Colonic mucosa (tissue), 4 donors: ENCODE measurements around the gene ANKRD11. TPM values are rescaled to one million over a fixed set of nuclear protein-coding genes. Genes with fewer than 3 reads are reported as not detected.

Experiments
- DNase-seq: peaks from one replicate; pipeline ENCODE4 v3.0.0-alpha.2; 2020
- H3K27ac ChIP-seq: fragments of 200-600 bp; one replicate; pipeline ENCODE4 v1.8.0; 2021
- H3K27me3 ChIP-seq: fragments of 200-600 bp; one replicate; pipeline ENCODE4 v1.8.0; 2021
- H3K36me3 ChIP-seq: fragments of 200-600 bp; one replicate; pipeline ENCODE4 v1.8.0; 2021
- H3K4me1 ChIP-seq: fragments of 200-600 bp; one replicate; pipeline ENCODE4 v1.8.0; 2021; ENCODE audit warnings: mild to moderate bottlenecking
- H3K4me3 ChIP-seq: fragments of 200-600 bp; one replicate; pipeline ENCODE4 v1.8.0; 2021
- H3K9ac ChIP-seq, 2 donors: one replicate each; pipeline ENCODE4 v1.7.0; 2013; ENCODE audit warnings: control low read depth in 2 of 2, low read depth in 2 of 2, low read length in 2 of 2
- H3K9me3 ChIP-seq: fragments of 200-600 bp; one replicate; pipeline ENCODE4 v1.8.0; 2021
- intact Hi-C: fragments of 100-400 bp; cut with DNase I; formaldehyde crosslinking; loops from one replicate; pipeline ENCODE4 v1.14.1; 2022
- total RNA-seq, 2 donors: library from RNA; stranded (reverse); fragmentation: NEBNext Ultra II Directional in 1 of 2; extraction: Animal tissue kit (Norgen Biotek cat#: 25700) in 1 of 2; gene quantifications; one replicate each; pipeline ENCODE4 v1.2.1, GENCODE V29; 2021
- TF ChIP-seq, protein P1 (sequence below): fragments of 200-600 bp; IDR thresholded peaks from one replicate; pipeline ENCODE4 v1.8.0; 2022; ENCODE audit warnings: antibody characterized with exemption, mild to moderate bottlenecking
- donor health status: healthy.
- donor health status: DM: no; HTN: no; CAD: no.
- donor health status: DM: no; HTN: no; CAD: no.

ANKRD11 gene
- total RNA-seq, 2 donors from 2014 or later, result 69.4 to 129 TPM

DNA sequence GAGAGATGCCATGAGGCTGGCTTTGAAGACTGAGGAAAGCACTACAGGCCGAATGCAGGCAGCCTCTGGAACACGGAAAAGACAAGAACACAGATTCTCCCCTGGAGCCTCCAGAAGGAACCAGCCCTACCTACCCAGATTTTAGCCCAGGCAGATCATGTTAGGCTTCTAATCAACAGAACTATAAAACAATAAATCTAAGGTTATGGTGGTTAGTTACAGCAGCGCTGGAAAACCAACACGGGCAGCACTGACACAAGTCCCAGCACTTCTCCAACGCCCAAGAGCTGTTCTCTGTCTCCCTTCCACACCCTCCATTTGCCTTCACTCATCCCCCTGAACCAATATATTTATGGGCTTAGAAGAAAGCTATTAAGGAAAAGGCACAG, 7.5 kb downstream of the ANKRD11 start:
- H3K4me3 ChIP-seq, result peak overlapping the region; percentile 2
- TF ChIP-seq, protein P1, sequence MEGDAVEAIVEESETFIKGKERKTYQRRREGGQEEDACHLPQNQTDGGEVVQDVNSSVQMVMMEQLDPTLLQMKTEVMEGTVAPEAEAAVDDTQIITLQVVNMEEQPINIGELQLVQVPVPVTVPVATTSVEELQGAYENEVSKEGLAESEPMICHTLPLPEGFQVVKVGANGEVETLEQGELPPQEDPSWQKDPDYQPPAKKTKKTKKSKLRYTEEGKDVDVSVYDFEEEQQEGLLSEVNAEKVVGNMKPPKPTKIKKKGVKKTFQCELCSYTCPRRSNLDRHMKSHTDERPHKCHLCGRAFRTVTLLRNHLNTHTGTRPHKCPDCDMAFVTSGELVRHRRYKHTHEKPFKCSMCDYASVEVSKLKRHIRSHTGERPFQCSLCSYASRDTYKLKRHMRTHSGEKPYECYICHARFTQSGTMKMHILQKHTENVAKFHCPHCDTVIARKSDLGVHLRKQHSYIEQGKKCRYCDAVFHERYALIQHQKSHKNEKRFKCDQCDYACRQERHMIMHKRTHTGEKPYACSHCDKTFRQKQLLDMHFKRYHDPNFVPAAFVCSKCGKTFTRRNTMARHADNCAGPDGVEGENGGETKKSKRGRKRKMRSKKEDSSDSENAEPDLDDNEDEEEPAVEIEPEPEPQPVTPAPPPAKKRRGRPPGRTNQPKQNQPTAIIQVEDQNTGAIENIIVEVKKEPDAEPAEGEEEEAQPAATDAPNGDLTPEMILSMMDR, result no peak
- H3K36me3 ChIP-seq, result no peaks in the 10 kb centered on the region
- DNase-seq, result peak; percentile 69
- no peaks in the 10 kb centered on the region for H3K9me3 ChIP-seq
- peaks cover 45% of the 10 kb centered on the region for H3K4me1 ChIP-seq
- peak overlapping the region; percentile 86 for H3K27ac ChIP-seq
- H3K9ac ChIP-seq, result peak overlapping the region; percentile 58 to 86
- H3K27me3 ChIP-seq, result no peaks in the 10 kb centered on the region
- intact Hi-C loops, result no loop called here

DNA sequence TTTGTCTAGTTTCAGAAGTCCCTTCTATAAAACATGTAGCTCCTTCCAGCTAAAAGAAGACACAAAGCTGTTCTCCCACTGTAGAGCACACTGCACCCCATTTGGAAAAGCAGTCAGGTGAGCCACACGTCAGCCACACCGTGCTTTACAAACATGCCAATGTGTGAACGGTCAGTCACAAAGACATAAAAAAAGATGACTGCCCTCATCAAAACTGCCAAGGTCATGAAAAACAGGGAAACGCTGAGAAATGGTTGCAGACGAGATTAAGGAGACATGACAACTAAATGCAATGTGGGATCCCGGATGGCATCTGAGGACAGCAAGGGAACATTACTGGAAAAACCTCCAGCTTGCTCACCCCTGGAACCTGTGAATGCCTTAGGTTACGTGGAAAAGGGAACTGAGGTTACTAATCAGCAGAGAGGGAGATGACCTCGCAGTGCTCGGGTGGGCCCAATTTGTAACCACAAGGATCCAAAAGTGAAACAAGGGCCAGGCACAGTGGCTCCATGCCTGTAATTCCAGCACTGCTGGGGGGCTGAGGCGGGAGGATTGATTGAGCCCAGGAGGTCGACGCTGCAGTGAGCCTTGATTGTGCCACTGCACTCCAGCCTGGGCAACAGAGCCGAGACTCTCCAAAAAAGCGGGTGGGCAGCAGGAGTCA, 8.1 kb downstream of the ANKRD11 start:
- no peaks in the 10 kb centered on the region for H3K9me3 ChIP-seq
- H3K27ac ChIP-seq, result peak overlapping the region; percentile 86
- H3K9ac ChIP-seq, result peak overlapping the region; percentile 58 to 86
- H3K27me3 ChIP-seq, result no peaks in the 10 kb centered on the region
- peaks cover 45% of the 10 kb centered on the region for H3K4me1 ChIP-seq
- H3K36me3 ChIP-seq, result no peaks in the 10 kb centered on the region
- intact Hi-C loops, result no loop called here
- TF ChIP-seq, protein P1, result no peak
- peak overlapping the region; percentile 2 for H3K4me3 ChIP-seq
- no peak for DNase-seq

DNA sequence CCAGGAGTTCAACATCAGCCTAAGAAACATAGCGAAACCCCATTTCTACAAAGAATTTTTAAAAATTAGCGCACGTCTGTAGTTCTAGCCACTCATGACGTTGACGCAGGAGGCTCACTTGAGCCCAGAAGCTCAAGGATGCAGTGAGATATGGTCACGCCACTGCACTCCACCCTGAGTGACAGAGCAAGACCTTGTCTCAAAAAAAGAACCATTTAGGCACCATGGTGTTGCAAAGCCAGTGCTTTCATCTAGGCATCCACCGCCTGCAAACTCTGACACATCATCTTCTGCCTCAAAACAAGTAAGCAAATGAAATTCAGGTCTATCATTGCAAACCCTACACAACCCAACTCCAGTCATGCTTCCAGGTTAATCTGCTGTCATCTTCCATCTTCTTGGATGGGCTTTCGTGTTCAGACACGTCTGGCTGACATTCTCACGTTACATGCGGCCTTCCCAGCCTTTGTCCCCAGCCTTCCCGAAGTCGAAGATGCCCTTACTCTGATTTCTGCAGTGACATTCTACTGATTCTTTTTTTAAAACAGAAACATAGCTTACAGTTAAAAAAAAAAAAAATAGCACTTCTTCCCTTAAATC, 8.9 kb downstream of the ANKRD11 start:
- no peak overlapping the region for H3K27ac ChIP-seq

DNA sequence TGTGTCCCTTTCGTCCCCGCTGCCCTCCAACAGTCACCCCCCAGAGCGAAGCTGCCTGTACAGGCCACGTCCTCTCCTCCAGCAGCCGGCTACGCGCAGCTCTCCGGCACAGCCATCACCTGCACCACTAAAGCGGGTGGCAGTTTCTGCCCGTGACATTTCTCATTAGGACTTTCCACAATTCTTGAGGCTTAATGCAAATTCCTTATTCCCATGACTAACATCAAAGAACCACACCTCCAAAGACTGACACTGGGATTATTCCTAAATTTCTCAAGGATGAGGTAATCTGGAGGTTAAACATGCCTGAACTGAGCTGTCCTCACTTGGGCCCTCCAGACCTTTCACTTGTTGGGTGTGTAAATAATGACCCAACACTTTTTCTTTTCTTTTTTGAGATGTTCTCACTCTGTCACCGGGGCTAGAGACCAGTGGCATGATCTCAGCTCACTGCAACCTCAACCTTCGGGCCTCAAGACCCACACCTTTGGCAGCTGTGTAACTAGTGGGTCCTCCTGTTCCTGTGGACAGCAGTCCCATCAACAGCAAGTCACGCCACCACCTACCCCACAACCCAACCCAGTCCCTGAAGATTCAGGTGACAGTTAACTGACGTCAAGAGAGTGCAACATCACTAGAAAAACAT, 11.7 kb downstream of the ANKRD11 start:
- intact Hi-C loops, result no loop called here
- Histone ChIP-seq H3K4me3 (no peak overlapping the region), H3K27ac (no peak overlapping the region), H3K4me1 (peaks cover 33% of the 10 kb centered on the region), H3K36me3 (no peaks in the 10 kb centered on the region), H3K9me3 (no peaks in the 10 kb centered on the region), H3K9ac (no peak overlapping the region), H3K27me3 (no peaks in the 10 kb centered on the region)
- TF ChIP-seq, protein P1, result no peak
- no peak for DNase-seq

More for the DNA sequence above, 8.9 kb downstream of the ANKRD11 start:
- H3K4me3 ChIP-seq, result no peak overlapping the region
- peak overlapping the region in 1 of 2 donors; percentile 48 for H3K9ac ChIP-seq
- TF ChIP-seq, protein P1, result no peak
- peaks cover 45% of the 10 kb centered on the region for H3K4me1 ChIP-seq
- no peaks in the 10 kb centered on the region for H3K27me3 ChIP-seq
- DNase-seq, result no peak
- no peaks in the 10 kb centered on the region for H3K36me3 ChIP-seq
- no peaks in the 10 kb centered on the region for H3K9me3 ChIP-seq
- intact Hi-C loops, result no loop called here

DNA sequence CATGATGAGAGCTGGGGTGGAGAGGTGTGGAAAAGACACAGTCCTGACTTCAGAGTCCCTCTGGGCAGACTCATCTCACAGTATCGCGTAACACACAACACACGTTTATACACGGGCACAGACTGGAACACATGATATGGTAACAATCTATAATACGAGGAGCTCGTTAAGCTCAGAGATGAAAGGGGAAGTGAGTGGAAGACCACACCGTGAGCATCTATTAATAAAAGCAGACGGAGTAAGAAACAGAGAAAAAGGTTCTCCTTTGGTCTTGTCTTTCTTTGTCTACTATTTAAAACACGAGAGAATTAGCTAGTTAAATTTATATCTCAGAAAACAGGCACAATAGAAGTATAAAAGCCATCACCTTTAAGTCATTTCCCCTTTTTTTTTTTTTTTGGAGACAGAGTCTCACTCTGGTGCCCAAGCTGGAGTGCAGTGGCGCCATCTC, 13.5 kb downstream of the ANKRD11 start:
- peaks cover 30% of the 10 kb centered on the region for H3K4me1 ChIP-seq
- H3K36me3 ChIP-seq, result no peaks in the 10 kb centered on the region
- no peak overlapping the region for H3K27ac ChIP-seq
- no peaks in the 10 kb centered on the region for H3K27me3 ChIP-seq
- intact Hi-C loops, result no loop called here
- H3K9ac ChIP-seq, result peak overlapping the region in 1 of 2 donors; percentile 6
- TF ChIP-seq, protein P1, result no peak
- H3K4me3 ChIP-seq, result no peak overlapping the region
- no peaks in the 10 kb centered on the region for H3K9me3 ChIP-seq
- no peak for DNase-seq
